GF-D8 (cell line): Measurements from ENCODE around the gene TCHH.
A peak's percentile ranks its signal among the peaks of the same experiment; 100 is the strongest.
"Not testable (repeated sequence)": the region's sequence is repeated elsewhere in the genome, so short reads cannot be mapped to it uniquely, and the experiment has no call there.

Source experiments
- DNase-seq: peaks from one replicate; lab custom pipeline; 2025; lab: John Stamatoyannopoulos, UW

The TCHH gene

GRCh38 chr1:152110860-152111514 lies 4.3 kb downstream of the TCHH start:
- peak; percentile 47 for DNase-seq

GRCh38 chr1:152110365-152110859 lies 4.8 kb downstream of the TCHH start:
- DNase-seq = no peak

- no peak for DNase-seq
These were observed 5.3 kb downstream of the TCHH start for GRCh38 chr1:152109998-152110294.

DNA sequence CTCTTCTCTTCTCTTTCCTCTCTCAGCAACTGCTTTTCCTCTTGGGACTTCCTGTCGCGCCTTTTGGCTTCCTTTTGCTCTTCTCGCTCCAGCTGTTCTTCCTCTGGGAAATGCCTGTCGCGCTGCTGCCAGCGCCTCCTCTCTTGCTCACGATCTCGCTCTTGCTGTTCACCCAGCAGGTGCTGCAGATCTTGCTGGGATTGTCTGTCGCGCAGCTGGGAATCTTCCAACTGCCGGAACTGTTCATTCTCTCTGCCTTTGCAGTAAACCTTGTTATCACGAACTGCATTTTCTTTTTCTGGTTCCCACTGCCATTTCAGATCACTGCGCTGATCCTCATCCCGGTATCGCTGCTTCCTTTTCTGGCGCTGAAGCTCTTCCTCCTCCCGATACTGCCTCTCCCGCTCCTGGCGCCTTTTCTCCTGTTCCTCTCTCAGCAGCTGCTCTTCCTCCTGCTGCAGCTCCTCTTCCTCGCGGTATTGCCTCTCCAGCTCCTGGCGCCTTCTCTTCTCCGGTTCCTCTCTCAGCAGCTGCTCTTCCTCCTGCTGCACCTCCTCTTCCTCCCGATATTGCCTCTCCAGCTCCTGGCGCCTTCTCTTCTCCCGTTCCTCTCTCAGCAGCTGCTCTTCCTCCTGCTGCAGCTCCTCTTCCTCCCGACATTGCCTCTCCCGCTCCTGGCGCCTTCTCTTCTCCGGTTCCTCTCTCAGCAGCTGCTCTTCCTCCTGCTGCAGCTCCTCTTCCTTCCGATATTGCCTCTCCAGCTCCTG lies 5.8 kb downstream of the TCHH start:
- no peak for DNase-seq

GRCh38 chr1:152108882-152109222 lies 6.4 kb downstream of the TCHH start:
- no peak for DNase-seq

- no peak for DNase-seq
These were observed 7.0 kb downstream of the TCHH start for GRCh38 chr1:152107984-152108881.

- no peak for DNase-seq
These were observed 7.9 kb downstream of the TCHH start for GRCh38 chr1:152107031-152107983.

DNA sequence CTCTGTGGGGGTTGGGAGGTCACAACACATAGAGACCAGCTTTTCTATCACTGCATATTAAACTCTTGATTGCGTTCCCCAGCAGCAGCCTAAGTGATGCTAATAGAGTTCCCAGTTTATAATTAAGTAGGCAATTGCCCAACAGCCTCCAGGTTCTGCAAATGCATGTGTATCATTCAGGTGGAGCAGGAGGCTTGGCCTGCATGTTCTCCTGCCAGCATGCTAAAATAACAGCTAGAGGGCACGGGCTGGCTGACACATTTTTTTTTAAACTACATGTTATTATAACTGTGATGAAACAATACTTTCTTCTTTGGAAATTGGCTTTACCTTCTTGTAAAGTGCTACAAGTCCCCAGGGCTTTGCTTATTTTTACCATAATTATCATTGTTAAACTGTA lies 10.4 kb downstream of the TCHH start:
- DNase-seq = no peak

- no peak for DNase-seq
These were observed 18.3 kb downstream of the TCHH start for GRCh38 chr1:152096931-152097330.

GRCh38 chr1:152089014-152089674 lies 26.1 kb downstream of the TCHH start, which contains the start of gene TCHHL1:
TCHHL1 (minus strand) TSS chr1:152089064; CDS start chr1:152088143, 921 bp downstream.
- DNase-seq = no peak

DNA sequence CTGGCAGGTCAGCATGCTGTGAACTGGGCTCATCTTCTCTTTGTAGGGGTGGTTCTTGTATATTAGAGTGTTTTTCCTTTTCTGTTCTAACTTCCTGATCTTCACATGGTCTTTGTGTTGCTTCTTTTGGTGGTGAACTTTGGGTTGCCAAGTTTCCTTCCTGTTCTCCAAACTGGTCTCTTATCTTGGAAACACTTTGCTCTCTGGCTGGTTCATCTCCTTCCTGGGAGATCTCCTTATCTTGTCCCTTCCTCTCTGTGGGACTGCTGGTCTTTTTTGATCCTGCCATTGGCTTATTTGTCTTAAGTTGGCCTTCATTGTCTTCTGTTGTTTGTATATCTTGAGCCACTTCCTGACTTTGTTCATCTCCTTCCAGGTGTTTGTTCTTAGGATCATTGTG lies 28.5 kb downstream of the TCHH start:
- DNase-seq = peak; percentile 25

DNA sequence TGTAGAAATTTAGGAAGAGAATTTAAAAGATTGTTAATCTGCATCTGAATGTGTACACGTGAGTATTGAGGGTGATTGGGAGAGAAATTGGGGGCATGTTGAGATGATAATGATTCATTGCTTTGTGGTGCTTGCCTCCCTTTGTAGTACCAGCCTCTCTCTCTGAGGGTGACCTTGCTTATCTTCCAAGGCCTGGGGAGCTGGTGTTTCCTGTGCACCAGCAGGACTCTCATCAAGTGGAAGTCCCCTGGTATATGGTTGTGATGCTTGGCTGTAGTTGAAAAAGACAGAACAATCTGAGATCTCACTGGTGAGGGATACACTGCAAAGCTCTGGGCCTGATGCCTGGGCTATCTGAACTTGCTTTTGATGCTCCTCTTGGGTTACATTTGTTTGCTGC lies 30.4 kb downstream of the TCHH start:
- no peak for DNase-seq

DNA sequence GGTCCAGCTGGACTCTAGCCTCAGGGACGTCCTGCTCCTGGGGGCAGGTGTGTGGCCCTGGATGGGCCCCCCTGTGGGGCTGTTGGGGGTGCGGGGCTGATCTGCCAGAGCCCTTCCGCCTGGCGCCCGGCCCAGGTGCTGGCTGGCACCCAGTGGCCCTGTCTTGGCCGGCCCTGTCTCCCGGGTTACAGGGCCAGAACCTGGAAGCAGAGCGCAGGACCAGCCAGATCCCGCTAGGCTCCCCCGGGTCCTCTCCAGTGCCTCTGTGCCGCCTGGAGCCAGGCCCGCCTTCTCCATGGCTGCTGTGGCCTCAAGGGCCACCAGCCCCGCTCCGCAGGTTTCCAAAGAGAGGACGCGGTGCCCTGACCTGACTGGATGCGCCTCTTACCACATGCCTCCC lies 34.2 kb downstream of the TCHH start:
- not testable (repeated sequence) for DNase-seq

- DNase-seq = not testable (repeated sequence)
These were observed 34.8 kb downstream of the TCHH start for GRCh38 chr1:152080494-152080893.

- no peak for DNase-seq
These were observed 36.3 kb downstream of the TCHH start for GRCh38 chr1:152078831-152079441.

GRCh38 chr1:152072311-152072710 lies 42.9 kb downstream of the TCHH start:
- no peak for DNase-seq

DNA sequence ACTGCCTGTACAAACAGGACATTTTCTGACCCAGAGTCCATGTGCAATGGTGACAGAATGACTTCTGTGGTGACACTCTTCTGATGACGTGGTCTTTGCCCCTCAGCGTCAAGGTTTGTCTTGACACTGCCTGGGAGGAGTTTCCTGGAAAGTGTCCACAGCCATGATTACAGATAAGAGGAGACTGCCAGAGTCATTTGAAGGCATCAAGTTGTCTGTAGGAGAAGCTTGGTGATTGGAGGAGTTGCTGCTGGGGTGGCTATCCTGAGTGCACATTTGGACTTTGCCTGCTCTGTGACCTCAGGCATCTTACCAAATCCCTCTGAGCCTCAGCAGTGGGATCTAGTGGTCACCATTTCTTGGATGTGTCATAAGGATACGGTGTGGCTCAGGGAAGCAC lies 44.1 kb downstream of the TCHH start:
- no peak for DNase-seq

DNA sequence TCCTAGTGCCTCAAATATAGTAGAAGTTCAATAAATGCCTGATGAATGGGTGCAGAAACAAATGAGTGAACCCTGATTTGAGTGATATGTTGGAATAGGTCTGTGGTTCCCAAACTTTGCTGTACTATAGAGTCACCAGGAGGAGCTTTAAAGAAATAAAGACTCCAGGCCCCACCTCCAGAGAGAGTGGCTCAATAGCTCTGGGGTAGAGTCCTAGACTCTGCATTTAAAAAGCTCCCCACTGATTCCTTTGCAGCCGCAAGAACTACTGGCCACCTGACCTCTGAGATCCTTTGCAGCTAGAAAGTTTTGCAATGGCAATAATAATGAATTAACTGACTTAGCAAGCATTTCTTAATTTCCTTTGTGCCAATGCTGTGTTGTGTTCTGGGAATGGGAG lies 47.3 kb downstream of the TCHH start:
- DNase-seq = no peak

GRCh38 chr1:152067150-152067549 lies 48.1 kb downstream of the TCHH start:
- peak; percentile 6 for DNase-seq

- no peak for DNase-seq
These were observed 53.3 kb downstream of the TCHH start for GRCh38 chr1:152061952-152062351.
